ENCODE results near the gene RAB20. TPM values are rescaled to one million over a fixed set of nuclear protein-coding genes. Genes with fewer than 3 reads are reported as not detected.

The RAB20 gene
- total and polyA plus RNA-seq, 2 of the 8 experiments (the other 6 are each of a cell fraction or from before 2014, with no cell fraction given), result 14.8 to 27.9 TPM

GRCh38 chr13:110542169-110542796, 19.2 kb downstream of the RAB20 start (continued):
- no peak for TF ChIP-seq ATF3 (IDR thresholded peaks at IDR 0.05; ENCODE audit: insufficient read depth, low read depth, low read length)
